ENCODE data around the gene RAD50.

RAD50 gene

GRCh38 chr5:132659598-132660493 lies 103.1 kb downstream of the RAD50 start:
- DNase-seq (ENCODE audit: low read depth), result no peak
- H3K4me3 ChIP-seq (ENCODE audit: control insufficient read depth, low read depth, low read length), result no peak overlapping the region
- TF ChIP-seq, protein P1, sequence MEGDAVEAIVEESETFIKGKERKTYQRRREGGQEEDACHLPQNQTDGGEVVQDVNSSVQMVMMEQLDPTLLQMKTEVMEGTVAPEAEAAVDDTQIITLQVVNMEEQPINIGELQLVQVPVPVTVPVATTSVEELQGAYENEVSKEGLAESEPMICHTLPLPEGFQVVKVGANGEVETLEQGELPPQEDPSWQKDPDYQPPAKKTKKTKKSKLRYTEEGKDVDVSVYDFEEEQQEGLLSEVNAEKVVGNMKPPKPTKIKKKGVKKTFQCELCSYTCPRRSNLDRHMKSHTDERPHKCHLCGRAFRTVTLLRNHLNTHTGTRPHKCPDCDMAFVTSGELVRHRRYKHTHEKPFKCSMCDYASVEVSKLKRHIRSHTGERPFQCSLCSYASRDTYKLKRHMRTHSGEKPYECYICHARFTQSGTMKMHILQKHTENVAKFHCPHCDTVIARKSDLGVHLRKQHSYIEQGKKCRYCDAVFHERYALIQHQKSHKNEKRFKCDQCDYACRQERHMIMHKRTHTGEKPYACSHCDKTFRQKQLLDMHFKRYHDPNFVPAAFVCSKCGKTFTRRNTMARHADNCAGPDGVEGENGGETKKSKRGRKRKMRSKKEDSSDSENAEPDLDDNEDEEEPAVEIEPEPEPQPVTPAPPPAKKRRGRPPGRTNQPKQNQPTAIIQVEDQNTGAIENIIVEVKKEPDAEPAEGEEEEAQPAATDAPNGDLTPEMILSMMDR (IDR thresholded peaks at IDR 0.05; ENCODE audit: control insufficient read depth, insufficient read depth, low read depth, low read length, missing control alignments), result no peak

DNA sequence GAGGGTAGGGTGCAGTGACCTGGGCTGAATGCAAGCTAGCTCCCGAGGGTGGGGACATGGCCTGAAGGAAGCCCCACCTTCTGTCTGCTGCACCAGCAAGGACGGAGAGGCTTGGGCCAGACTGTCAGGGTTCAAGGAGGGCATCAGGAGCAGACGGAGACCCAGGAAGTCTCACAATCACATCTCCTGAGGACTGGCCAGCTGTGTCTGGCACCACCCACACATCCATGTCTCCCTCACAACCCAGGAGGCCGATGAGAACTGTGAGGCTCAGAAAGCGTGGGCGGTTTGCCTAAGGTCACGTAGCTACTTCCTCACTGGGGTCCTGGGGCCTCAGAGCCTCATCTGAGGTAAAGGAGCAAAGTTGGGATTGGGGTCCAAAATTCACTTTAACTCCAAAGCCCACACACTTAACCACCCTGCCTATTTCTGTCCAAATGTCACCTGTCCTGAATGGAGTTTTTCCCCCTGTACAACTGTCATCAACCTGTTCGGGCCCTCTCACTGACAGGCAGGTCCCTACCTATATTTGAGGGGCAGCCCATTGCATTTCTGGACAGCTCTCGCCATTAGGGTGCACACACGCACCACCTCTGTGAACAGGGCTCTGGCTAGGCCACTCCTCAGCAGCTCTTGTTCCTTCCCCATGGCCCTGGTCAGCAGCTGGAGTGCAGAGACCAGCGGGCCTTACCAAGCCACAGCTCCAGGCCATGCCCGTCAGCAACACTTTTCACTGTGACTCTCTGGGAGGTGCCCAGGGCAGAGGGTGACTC lies 104.6 kb downstream of the RAD50 start:
- H3K4me3 ChIP-seq (ENCODE audit: control insufficient read depth, low read depth, low read length), result no peak overlapping the region
- no peak for DNase-seq (ENCODE audit: low read depth)
- TF ChIP-seq, protein P1 (IDR thresholded peaks at IDR 0.05; ENCODE audit: control insufficient read depth, insufficient read depth, low read depth, low read length, missing control alignments), result peak; percentile 24

- TF ChIP-seq, protein P1 (IDR thresholded peaks at IDR 0.05; ENCODE audit: control insufficient read depth, insufficient read depth, low read depth, low read length, missing control alignments), result no peak
- no peak for DNase-seq (ENCODE audit: low read depth)
- H3K4me3 ChIP-seq (ENCODE audit: control insufficient read depth, low read depth, low read length), result no peak overlapping the region
These were observed 105.2 kb downstream of the RAD50 start for GRCh38 chr5:132662004-132662401.

DNA sequence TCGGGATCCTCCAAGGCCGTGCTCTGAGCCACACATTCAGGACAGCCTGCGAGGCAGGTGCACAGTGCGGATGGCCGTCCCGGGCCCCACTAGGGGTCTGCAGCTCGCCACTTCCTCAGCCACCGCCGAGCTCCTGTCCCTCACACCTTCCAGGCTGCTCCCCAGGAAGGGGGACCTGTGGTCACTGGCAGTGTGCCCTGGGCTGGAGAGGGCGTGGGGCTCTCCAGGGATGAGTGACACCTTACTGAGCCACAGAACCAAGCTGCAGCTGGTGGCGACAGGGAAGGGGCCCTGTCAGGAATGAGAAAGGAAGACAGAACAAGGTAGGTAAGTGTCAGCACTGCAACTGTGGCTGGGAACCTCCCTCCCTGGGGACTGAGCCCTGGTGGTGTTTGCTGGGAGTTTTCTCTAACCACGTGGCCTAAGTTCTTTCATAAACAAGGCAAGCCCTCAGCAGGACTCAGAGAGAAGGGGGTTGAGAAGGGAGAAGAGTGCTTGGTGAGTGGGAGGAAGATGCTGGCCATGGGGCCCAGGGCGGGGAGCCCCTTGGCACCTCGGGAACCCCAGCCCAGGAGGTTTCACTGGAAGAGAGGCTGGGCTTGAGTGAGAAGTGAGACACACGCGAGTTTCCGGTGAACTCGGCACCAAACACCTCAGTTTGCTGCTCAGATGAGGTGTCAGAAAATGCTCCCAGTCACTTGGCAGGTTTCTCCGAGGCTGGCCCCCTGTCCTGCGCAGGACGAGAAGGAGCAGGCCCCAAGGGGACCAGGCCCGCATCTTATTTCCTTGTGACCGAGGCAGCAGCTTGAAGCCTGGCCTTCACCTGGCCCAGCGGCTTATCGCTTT lies 106.4 kb downstream of the RAD50 start:
- H3K4me3 ChIP-seq (ENCODE audit: control insufficient read depth, low read depth, low read length), result no peak overlapping the region
- no peak for DNase-seq (ENCODE audit: low read depth)
- TF ChIP-seq, protein P1 (IDR thresholded peaks at IDR 0.05; ENCODE audit: control insufficient read depth, insufficient read depth, low read depth, low read length, missing control alignments), result no peak

GRCh38 chr5:132663771-132664695 lies 107.3 kb downstream of the RAD50 start:
- no peak overlapping the region for H3K4me3 ChIP-seq (ENCODE audit: control insufficient read depth, low read depth, low read length)
- TF ChIP-seq, protein P1 (IDR thresholded peaks at IDR 0.05; ENCODE audit: control insufficient read depth, insufficient read depth, low read depth, low read length, missing control alignments), result no peak
- DNase-seq (ENCODE audit: low read depth), result no peak
